Middle frontal gyrus (tissue), 1 donor: ENCODE measurements around the gene TWF2.
"Not testable (repeated sequence)": the region's sequence is repeated elsewhere in the genome, so short reads cannot be mapped to it uniquely, and the experiment has no call there.

Experiments used
- DNase-seq: peaks from one replicate; pipeline ENCODE4 v3.0.0-alpha.2; 2015; ENCODE audit warnings: low spot score; ENCODE audit errors: extremely low spot score

The TWF2 gene

DNA sequence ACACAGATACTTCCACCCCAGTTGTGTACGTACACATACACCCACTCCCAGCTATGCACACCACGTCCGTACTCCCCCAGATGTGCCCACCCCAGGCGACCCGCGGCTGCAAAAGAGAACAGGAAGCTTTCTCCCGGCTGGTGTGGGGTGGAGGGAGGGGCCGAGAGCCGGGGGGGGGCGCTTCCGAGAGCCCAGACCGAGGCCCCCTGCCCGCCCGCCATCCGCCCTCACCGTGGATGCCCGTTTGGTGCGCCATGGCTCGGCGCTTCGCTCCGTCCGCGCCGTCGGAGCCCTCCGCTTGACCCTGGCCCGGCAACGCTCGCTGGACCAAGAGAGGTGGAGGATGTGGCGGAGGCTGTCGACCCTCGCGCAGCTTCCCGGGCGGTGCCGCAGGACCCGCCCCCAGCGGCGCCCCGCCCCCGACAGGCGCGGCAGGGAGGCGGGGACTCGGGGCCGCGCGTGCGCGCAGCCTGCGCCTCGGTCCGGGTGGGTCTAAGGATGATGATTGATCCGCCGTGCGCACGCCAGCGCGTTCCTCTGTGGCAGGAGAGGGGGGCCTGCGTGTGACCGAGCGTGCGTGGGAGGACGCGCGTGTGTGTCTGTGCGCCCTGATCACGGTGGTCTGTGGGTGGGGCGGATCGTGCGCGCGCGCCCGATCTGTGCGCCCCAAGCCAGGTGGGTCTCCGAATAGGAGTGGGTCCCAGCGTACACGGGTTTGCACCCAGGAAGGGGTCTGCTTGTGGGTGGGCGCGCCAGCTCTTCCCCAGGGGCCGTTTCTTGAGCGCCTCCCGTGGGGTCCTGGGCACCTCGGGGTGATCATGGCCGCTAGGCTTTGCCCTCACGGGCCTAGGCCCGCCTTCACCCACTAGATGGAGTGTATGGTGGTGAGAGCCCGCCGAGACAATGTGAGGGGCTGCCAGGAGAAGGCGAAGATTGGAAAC is at the start of gene TWF2:
TSS of gene TWF2 (minus strand) at position 398 of the 941 bp plus-strand sequence. CDS start at position 256, 142 bp downstream.
- DNase-seq: peak; percentile 57

DNA sequence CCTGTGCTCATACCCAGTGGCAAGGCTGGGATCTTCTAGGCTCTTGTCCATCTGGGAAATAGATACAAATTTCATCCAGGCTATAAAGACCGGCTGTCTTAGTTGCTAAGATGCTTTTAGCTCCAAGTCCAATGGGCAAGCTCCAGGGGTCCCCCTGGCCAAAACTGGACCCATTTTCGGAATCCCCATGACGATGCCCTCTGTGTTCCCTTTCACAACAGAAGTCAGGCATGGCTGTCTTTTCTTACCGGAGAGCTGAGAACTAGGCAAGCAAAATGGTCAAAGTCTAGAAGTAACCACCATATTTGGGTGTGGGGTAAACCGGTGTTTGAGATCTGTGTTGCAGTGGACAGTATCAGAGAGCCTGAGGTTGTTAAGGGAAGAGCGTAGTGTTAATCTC is 49.7 kb upstream of the TWF2 start:
- DNase-seq: no peak

DNA sequence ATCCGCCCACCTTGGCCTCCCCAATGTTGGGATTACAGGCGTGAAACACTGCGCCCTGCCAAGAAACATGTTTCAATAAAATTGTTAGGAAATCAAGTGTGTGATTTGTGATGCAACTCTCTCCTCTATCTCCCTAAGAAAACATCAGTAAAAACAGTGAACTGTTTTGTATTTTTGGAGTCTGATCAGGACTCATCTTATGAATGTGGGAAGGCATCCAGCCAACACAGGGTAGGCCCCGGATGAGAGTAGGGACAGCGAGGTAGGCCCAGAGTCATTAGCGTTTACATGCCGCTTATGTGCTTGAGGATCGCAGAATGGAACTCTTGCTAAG is 47.8 kb upstream of the TWF2 start:
- no peak for DNase-seq

DNA sequence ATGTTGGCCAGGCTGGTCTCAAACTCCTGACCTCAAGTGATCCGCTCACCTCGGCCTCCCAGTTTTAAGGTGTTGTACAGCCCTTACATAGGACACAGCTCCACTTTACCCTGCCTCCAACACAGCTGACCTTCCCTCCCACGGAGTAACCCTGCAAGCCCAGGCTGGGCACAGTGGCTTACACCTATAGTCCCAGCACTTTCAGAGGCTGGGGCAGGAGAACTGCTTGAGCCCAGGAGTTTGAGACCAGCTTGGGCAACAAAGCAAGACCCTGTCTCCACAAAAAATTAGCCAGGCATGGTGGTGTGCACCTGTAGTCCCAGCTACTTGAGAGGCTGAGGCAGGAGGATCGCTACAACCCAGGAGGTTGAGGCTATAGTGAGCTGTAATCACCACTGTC is 45.1 kb upstream of the TWF2 start:
- not testable (repeated sequence) for DNase-seq

DNA sequence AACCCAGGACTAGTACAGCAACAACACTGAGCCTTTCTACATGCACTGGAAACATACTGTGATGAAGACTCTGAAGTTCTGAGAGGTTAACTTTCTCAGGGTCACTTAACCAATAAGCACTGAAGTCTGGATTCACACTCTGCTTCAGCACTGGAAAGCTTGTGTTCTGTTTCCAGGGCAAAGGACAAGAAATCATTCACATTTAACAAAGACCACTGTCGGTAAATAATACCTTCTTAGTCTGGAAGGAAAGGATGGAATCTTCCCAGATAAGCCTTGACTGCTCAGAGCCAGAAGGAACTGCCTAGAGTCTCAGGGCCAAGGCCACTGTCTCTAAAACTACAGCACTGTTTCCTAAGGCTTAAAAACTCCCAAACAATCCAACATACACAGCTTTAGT is 44.3 kb upstream of the TWF2 start:
- no peak for DNase-seq

DNA sequence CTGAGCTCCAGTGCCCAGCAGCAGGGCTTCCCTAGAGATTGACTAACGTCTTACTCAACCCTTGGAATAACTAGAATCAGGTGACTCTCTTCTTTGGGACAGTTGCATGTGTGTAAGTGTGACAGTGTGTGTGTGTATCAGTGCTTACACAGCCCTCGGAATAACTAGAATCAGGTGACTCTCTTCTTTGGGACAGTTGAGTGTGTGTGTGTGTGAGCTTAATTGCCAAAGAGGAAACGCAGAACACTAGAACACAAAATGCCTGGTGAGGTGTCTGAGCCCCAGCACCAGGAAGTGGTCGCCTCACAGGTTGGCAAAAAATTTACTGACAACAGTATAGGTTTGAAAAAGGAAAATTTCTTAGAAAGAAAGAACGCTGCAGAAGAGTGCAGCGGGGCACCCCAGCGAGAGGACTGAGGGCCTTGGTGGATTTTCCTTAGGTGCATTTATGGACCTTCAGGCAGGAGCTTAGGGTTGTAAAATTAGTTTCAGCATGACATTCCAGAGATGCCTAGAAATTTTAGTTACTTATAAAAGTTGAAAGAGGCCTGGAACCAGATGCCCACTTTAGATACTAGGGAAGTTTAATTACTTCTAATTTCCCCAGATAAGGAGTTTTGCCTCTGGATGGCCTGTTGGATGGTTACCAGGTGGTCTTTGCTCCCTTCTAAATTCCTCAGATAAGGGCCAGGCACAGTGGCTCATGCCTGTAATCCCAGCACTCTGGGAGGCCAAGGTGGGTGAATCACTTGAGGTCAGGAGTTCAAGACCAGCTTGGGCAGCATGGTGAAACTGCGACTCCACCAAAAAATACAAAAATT is 43.2 kb upstream of the TWF2 start:
- no peak for DNase-seq

DNA sequence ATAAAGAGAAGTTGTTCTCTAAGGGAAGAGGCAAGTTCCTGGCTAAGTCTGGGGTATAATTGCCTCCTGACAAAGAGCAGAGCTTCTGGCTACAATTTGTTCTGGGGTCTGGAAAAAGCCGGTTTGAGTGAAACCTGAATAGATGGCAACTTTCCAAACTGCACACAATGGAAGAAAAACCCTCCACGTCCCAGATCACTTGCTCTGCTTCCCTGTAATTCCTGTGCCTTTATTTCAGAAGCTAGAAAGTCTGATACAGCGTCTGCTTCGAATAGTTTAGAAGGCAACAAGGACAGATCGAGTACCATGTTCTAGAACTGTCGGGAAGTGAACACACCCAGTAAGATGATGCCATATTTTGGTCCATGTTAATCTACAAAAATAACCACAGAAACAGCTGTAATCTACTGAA is 41.1 kb upstream of the TWF2 start:
- no peak for DNase-seq

DNA sequence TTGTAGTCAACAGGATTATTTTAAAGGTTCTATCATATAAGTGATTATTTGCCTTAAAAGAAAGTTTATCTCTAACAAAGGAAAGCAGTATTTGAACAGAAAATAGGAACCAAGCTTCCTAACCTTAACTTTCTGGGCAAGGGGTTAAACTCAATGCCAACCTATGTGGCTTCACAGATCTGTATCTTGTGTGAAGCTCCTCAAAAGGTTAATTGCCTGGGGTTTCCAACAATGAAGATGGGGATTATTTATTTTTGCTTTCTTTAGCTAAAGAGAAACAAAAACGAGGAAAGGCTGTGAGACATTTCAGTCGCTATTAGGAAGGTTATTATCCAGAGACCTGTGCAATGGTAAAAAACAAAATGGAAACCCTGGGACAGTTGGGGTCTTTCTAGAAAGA is 40.6 kb upstream of the TWF2 start:
- no peak for DNase-seq

DNA sequence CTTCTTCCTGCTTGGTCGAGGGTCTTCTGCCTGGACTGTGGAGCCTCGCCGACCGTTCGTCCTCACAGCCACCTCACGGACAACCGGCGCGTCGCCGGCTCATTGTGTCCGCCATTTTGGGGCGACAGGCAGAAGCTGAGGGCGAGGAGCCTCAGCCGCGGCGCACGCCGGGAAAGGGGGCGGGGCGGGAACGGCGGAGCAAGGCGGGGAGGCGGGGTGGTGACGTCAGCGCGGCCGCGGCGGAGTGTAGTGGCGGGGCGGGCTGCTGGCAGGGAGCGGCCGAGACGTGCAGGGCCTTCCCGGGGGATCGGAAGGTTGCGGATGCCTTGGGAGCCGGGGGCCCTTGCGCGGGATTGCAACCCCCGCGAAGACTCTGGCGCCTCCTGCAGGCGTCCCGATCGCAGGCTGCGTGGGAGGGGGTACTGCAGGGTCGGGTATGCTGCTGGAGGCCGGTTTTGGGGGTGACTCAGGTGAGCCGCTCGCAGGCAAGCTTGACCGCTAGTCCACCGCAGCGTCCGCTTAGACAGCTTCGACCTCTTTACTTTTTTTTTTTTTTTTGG is 39.6 kb upstream of the TWF2 start, which contains the start of gene WDR82:
TSS of gene WDR82 (minus strand) at position 140 of the 560 bp plus-strand sequence. CDS start 288 bp downstream, outside the sequence.
- DNase-seq: peak; percentile 91

DNA sequence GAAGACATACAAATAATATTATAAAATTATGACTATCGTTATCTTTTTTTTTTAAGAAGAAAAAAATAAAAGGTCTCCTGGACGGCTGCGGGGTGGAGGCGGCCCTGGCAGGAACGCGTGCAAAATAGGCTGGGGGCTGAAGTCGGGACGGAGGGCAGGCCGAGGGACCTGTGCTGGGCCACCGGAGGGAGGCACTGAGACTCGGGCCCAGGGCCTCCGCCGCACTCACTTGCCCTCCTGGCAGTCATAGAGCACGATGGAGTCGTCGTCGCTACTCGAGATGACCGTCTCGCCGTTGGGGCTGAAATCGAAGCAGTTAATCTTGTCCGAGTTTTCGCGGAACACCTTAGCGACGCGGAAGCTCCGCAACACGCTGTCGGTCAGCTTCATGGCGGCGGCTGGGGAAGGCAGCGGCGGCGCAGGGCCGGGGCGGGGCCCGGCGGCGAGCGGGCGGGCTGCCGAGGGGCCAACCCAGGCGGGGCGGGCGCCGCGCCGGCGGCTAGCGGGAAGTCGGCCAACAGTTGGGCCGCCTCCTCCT is 39.1 kb upstream of the TWF2 start:
- DNase-seq: peak; percentile 18

DNA sequence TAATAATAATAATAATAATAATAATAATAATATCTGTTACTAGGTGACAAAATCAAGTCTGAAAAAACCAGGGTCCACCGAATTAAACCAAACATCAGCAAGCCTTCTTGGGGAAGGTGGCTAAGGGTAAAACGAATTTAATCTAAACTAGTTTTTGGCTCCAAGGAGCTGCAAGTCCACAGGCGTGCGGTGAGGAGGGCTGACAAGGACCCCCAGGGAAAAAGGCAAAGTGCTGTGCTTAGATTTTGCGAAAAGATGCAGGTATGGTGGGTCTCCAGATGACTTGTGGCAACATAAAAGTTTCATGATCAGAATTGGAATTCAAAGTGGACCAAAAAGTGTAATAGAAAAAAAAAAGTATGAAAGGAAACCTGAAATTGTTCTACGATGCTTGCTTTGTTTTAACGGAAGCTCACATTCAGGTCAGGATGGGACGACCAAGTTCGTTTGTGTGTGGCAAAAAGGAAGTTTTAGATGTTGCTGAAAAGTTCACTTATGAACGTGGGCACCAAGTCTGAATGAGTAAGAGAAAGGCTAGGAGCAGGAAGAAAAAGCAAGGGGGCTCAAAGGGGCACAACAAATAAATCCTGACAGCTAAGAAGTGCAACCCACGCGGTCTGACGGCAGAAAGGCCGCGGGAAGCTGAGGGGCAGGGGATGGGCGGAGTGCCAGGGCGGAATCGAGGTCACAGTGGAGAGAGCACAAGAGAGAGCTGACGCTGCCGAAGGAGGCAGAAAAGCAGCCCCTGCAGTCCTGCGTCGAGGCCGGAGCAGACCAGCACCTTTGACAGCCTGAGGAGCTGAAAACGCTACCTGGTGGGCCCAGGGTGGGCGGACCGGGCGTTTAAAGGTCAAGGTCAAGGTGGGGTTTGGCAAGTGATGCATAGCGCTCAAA is 38.4 kb upstream of the TWF2 start:
- DNase-seq: no peak

DNA sequence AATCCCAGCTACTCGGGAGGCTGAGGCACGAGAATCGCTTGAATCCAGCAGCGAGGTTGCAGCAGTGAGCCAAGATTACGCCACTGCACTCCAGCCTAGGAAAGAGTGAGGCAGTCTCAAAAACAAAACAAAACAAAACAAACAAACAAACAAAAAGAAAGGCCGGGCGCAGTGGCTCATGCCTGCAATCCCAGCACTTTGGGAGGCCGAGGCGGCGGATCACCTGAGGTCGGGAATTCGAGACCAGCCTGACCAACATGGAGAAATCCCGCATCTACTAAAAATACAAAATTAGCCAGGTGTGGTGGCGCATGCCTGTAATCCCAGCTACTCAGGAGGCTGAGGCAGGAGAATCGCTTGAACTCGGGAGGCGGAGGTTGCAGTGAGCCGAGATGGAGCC is 35.8 kb upstream of the TWF2 start:
- DNase-seq: not testable (repeated sequence)

DNA sequence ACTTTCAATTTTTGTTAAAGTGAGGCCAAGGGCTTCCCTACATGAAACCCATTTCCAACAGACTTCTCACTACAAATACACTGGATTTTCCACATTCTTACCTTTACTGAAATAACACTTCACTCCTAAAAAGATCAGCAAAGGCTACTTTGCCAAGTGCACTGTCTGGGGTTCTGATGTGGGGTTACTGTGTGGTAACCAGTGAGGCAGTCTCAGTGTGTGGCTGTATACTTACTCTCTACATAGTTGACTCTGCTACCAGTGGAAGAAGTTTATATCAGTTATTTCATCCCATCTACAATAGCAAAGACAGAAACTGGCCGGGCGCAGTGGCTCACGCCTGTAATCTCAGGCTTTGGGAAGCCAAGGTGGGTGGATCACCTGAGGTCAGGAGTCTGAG is 33.9 kb upstream of the TWF2 start:
- no peak for DNase-seq

DNA sequence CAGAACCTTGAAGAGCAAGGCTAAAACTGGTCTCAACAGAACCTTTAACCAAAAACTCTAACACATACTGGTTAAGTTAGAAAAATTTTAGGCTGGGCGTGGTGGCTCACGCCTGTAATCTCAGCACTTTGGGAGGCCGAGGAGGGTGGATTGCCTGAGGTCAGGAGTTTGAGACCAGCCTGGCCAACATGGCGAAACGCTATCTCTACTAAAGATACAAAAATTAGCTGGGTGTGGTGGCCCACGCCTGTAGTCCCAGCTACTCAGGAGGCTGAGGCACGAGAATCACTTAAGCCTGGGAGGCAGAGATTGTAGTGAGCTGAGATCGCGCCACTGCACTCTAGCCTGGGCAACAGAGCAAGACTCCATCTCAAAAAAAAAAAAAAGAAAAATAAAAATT is 33.2 kb upstream of the TWF2 start:
- not testable (repeated sequence) for DNase-seq

DNA sequence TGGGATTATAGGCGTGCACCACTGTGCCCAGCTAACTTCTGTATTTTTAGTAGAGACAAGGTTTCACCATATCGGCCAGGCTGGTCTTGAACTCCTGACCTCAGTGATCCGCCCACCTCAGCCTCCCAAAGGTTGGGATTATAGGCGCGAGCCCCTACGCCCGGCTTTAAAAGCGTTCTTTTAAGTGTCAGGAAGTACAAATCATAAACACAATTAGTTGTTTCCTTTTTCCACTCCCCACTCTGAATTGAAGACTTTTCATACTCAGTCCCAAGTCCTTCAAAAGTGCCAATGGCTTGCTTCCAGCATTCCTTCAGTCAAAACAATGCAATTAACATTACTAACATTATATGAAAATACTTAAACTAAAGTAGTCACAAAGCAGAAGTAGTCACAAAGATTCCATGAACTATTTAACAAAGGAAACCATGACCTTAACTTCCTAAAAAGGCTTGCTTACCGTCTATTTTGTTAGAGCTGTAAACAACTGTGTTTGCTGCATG is 31.3 kb upstream of the TWF2 start:
- DNase-seq: no peak

DNA sequence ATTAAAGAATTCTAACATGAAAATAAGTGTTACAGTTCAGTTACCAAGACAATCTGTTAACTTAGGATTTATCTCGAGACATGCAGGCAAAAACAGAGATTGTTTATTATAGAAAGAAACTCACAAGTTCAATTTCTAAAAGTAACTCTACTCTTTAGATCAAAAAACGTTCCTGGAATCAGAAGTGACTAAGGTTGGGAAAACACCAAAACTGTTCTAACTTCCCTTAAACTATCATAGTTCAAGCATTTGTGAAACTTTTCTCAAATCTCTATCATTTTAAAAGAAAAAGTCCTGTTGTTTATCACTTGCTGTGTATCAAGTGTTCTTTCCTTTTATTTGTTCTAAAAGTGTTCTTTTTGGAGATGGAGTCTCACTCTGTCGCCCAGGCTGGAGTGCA is 30.8 kb upstream of the TWF2 start:
- DNase-seq: no peak

DNA sequence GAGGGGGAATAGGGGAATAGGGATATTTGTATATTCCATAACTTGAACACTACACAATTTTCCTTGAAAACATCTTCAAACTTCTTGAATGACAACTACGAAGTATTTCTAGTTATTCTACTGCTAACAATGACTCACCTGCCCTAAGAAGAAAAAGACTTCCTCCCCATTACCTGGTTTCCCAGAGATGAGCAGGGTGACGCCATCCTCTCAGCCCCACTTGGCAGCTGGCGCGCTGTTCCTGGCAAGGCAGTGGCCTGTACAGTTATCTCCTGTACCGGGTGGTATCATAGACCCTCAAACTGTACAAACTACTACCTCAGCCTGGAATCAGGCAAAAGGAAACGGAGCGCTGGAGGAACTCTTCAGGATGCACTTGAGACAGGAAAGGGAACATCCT is 29.1 kb upstream of the TWF2 start:
- no peak for DNase-seq

DNA sequence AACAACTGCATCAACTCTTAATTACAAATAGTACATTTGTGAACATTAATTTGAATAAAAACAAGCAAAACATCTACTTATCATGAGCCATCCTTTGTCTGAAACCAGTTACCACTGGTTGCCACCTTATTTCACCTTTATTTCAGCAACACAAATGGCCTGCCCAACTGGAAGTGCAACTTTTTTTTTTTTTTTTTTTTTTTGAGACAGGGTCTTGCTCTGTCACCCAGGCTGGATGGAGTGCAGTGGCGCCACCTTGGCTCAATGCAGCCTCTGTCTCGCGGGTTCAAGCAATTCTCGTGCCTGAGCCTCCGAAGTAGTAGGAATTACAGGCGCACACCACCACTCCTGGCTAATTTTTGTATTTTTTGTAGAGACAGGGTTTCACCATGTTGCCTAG is 26.4 kb upstream of the TWF2 start:
- no peak for DNase-seq

DNA sequence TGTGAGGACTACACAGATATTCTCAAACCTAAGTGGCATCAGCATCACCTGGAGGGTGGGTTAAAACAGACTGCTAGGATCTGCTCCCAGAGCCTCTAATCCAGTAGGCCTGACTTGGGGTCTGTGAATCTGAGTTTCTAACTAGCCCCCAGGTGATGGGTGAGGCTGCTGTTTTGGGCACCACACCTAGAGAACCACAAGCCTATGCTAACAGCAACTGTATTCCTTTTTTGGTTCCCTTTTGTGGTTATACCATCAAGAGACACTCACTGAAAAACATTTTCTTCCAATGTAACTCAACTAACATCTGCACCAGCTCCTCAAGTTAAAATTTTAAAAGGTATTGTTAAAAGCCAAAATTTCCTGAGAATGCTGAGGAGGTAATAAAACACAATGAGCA is 23.5 kb upstream of the TWF2 start:
- no peak for DNase-seq

DNA sequence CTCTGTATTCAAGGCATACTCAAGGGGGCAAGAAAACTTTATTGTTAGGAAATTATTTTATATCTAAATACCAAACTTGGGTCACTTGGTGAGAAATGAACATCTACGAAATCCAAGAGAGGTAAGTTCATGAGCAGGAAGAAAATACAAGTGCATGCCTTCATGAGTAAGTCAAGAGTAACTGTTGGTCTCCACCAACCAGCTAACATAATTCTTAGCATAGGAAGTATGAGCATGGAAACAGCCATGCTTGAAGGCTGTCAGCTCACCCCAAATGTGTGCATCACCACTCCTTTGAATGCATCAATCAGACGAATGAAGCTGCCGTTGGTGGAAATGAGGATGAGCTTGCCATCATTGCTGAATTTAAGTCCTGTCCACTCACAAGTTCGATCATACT is 20.5 kb upstream of the TWF2 start:
- no peak for DNase-seq

DNA sequence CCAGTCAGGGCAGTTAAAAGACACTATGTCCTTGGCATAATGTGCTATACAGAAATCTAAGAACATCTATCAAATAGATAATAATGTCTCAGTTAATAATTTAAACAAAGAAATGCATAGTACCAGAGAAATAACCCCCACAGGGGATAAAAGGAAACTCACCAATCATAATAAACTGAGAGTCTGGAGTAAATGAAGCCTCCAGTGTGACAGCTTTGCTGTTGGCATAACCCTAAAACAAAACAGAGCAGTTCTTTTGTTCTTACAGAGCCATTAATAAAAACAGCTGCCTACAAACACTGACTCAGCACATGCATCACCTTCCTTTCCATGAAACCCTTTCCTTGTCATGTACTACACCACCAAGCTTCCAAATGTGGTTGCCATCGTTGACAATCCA is 20.1 kb upstream of the TWF2 start:
- DNase-seq: no peak
